HCT116 (cell line): ENCODE measurements around the gene ANO2. TPM values are rescaled to one million over a fixed set of nuclear protein-coding genes. Genes with fewer than 3 reads are reported as not detected.

Experiments
- ATAC-seq: fragments of 200-7000 bp; cut with Tn5 transposase; 2 replicates; pipeline ENCODE4 v1.9.1; 2020; ENCODE audit warnings: mild to moderate bottlenecking, moderate library complexity
- BruUV-seq: library from RNA; stranded (reverse); fragments of 400-500 nt; replicated peaks from 2 replicates; lab custom pipeline; 2021; lab: Mats Ljungman, UMichigan
- CTCF ChIA-PET: fragments of 300-600 bp; sonication (Branson Sonifier 250); formaldehyde crosslinking; loops from one replicate; lab custom pipeline; 2021; ENCODE audit warnings: antibody characterized with exemption; lab: Charles Lee
- POLR2A ChIA-PET: fragments of 300-600, 350-600 bp; sonication (Branson Sonifier 250); formaldehyde crosslinking; loops from one replicate; lab custom pipeline; 2021; ENCODE audit warnings: antibody characterized with exemption; lab: Charles Lee
- RAD21 ChIA-PET, 2 experiments: fragments of 300-600 bp; sonication (Branson Sonifier 250); formaldehyde crosslinking; loops; one replicate each; lab custom pipeline; 2023; ENCODE audit warnings: low total read pairs in 2 of 2; ENCODE audit not compliant: uncharacterized antibody in 2 of 2, unreplicated experiment in 2 of 2, low non-redundant PET in 1 of 2; lab: Charles Lee
- DNase-seq: peaks from one replicate; pipeline ENCODE4 v3.0.0-alpha.2; 2010; ENCODE audit warnings: low read depth, low spot score
- H2AFZ ChIP-seq: fragments of 200-600 bp; shearing (Covaris generic), sonication (generic); 2 replicates; pipeline ENCODE4 v1.6.1; 2017; ENCODE audit warnings: low read depth, mixed run types, mixed read lengths, antibody characterized with exemption, low read length; ENCODE audit not compliant: poor library complexity, severe bottlenecking
- H3K27ac ChIP-seq: 2 replicates; pipeline ENCODE4 v1.5.1; 2012; ENCODE audit warnings: low read depth, low read length
- H3K27me3 ChIP-seq: fragments of 200-600 bp; sonication (generic); 2 replicates; pipeline ENCODE4 v1.6.1; 2016; ENCODE audit warnings: mixed run types, low read length, mixed read lengths; ENCODE audit not compliant: insufficient read depth
- H3K36me3 ChIP-seq, 2 experiments: fragments of 200-500 bp in 1 of 2; fragments of 200-600 bp in 1 of 2; sonication (Bioruptor generic) in 1 of 2; sonication (generic) in 1 of 2; 2 replicates each; pipeline versions ENCODE4 v1.5.1 to v1.6.1; 2014 to 2016; ENCODE audit warnings: low read length in 2 of 2, inconsistent platforms in 1 of 2, mixed read lengths in 1 of 2, mixed run types in 1 of 2; ENCODE audit not compliant: insufficient read depth in 2 of 2, control insufficient read depth in 1 of 2
- H3K4me1 ChIP-seq, 2 experiments: fragments of 200-600 bp in 1 of 2; sonication (generic) in 1 of 2; 2 replicates each; pipeline versions ENCODE4 v1.5.1 to v1.6.1; 2012 to 2017; ENCODE audit warnings: low read length in 2 of 2, inconsistent platforms in 1 of 2, mild to moderate bottlenecking in 1 of 2, mixed read lengths in 1 of 2, mixed run types in 1 of 2, moderate library complexity in 1 of 2; ENCODE audit not compliant: insufficient read depth in 2 of 2, control insufficient read depth in 1 of 2
- H3K4me2 ChIP-seq: fragments of 200-600 bp; sonication (generic); 2 replicates; pipeline ENCODE4 v1.6.1; 2017; ENCODE audit warnings: mixed run types, low read length, mixed read lengths
- H3K4me3 ChIP-seq, 2 experiments: fragments of 200-600 bp in 1 of 2; sonication (generic) in 1 of 2; replicated peaks in 1 of 2; 2 replicates each; pipeline ENCODE4 v1.5.1; 2011 to 2016; ENCODE audit warnings: low read length in 2 of 2, control low read depth in 1 of 2, low read depth in 1 of 2, mild to moderate bottlenecking in 1 of 2, mixed read lengths in 1 of 2, mixed run types in 1 of 2
- H3K79me2 ChIP-seq: fragments of 200-600 bp; sonication (generic); 2 replicates; pipeline ENCODE4 v1.6.1; 2017; ENCODE audit warnings: mild to moderate bottlenecking, mixed run types, low read length, moderate library complexity, mixed read lengths; ENCODE audit not compliant: insufficient read depth
- H3K9ac ChIP-seq: fragments of 200-600 bp; sonication (generic); 2 replicates; pipeline ENCODE4 v1.6.1; 2016; ENCODE audit warnings: low read length, mixed read lengths
- H3K9me2 ChIP-seq: fragments of 200-600 bp; sonication (generic), shearing (Covaris generic); 2 replicates; pipeline ENCODE4 v1.6.1; 2017; ENCODE audit warnings: mixed run types, mild to moderate bottlenecking, moderate library complexity; ENCODE audit not compliant: insufficient read depth
- H3K9me3 ChIP-seq, 2 experiments: fragments of 200-500 bp in 1 of 2; fragments of 200-600 bp in 1 of 2; sonication (Bioruptor generic) in 1 of 2; sonication (generic) in 1 of 2; 2 replicates each; pipeline ENCODE4 v1.6.1; 2014 to 2017; ENCODE audit warnings: low read length in 2 of 2, mixed read lengths in 2 of 2, inconsistent platforms in 1 of 2, low read depth in 1 of 2, mild to moderate bottlenecking in 1 of 2, mixed run types in 1 of 2, moderate library complexity in 1 of 2; ENCODE audit not compliant: control insufficient read depth in 1 of 2, insufficient read depth in 1 of 2
- H4K20me1 ChIP-seq: fragments of 200-600 bp; sonication (generic), shearing (Covaris generic); 2 replicates; pipeline ENCODE4 v1.6.1; 2017; ENCODE audit warnings: mixed run types, mild to moderate bottlenecking, moderate library complexity; ENCODE audit not compliant: insufficient read depth
- EZH2 ChIP-seq: fragments of 200-600 bp; sonication (generic); IDR thresholded peaks from 2 replicates; pipeline ENCODE4 v1.6.1; 2017; ENCODE audit warnings: antibody characterized with exemption, mixed run types
- EZH2phosphoT487 ChIP-seq: fragments of 200-600 bp; IDR thresholded peaks from 2 replicates; pipeline ENCODE4 v1.6.1; 2018; ENCODE audit warnings: antibody characterized with exemption, borderline replicate concordance
- JUND ChIP-seq: IDR thresholded peaks from 2 replicates; pipeline ENCODE4 v1.6.1; 2012
- SRF ChIP-seq: IDR thresholded peaks from 2 replicates; pipeline ENCODE4 v1.6.1; 2012; ENCODE audit warnings: low read depth
- TCF7L2 ChIP-seq: IDR thresholded peaks from 2 replicates; pipeline ENCODE4 v1.7.0; 2011; ENCODE audit warnings: borderline replicate concordance, inconsistent platforms; ENCODE audit not compliant: insufficient read depth, insufficient read length; ENCODE audit errors: extremely low read depth
- YY1 ChIP-seq: IDR thresholded peaks from 2 replicates; pipeline ENCODE4 v1.6.1; 2011; ENCODE audit warnings: low read length, low read depth, moderate library complexity, mild to moderate bottlenecking; ENCODE audit not compliant: insufficient replicate concordance; ENCODE audit errors: extremely low read depth
- ZBTB33 ChIP-seq: IDR thresholded peaks from 2 replicates; pipeline ENCODE4 v1.6.1; 2011; ENCODE audit warnings: mild to moderate bottlenecking, low read length, moderate library complexity; ENCODE audit not compliant: insufficient replicate concordance; ENCODE audit errors: extremely low read depth
- ZFX ChIP-seq: fragments of 450-650 bp; IDR thresholded peaks from 2 replicates; pipeline ENCODE4 v1.6.1; 2017
- ZNF274 ChIP-seq: fragments of 200-500 bp; sonication (Bioruptor generic); IDR thresholded peaks from 2 replicates; pipeline ENCODE4 v1.6.1; 2014; ENCODE audit warnings: mild to moderate bottlenecking, low read depth, low read length, inconsistent platforms
- intact Hi-C: fragments of 100-400 bp; cut with micrococcal nuclease; formaldehyde crosslinking; loops from 2 replicates; pipeline ENCODE4 v1.10.0; 2022
- total RNA-seq: library from RNA; stranded (reverse); gene quantifications from one replicate; pipeline ENCODE4 v1.2.1, GENCODE V29; 2021; ENCODE audit not compliant: unreplicated experiment
- TF ChIP-seq, protein P1 (sequence below), 3 experiments: fragments of 200-600 bp in 1 of 3; sonication (generic) in 1 of 3; IDR thresholded peaks in 2 of 3; conservative IDR thresholded peaks in 1 of 3; 2 replicates each; pipeline ENCODE4 v1.5.1; 2012 to 2017; ENCODE audit warnings: low read depth in 2 of 3, low read length in 2 of 3, antibody characterized with exemption in 1 of 3, borderline replicate concordance in 1 of 3, control low read depth in 1 of 3, mild to moderate bottlenecking in 1 of 3, mixed read lengths in 1 of 3, mixed run types in 1 of 3, moderate library complexity in 1 of 3; ENCODE audit not compliant: insufficient read depth in 1 of 3
- TF ChIP-seq, protein P2 (sequence below): IDR thresholded peaks from 2 replicates; pipeline ENCODE4 v1.6.1; 2012; ENCODE audit warnings: low read depth
- TF ChIP-seq, protein P3 (sequence below): IDR thresholded peaks from 2 replicates; pipeline ENCODE4 v1.6.1; 2012

Gene ANO2
- total RNA-seq, 1 experiment from 2014 or later: not detected

GRCh38 chr12:5803532-5803931, 141.5 kb downstream of the ANO2 start (continued):
- no peak for TF ChIP-seq YY1

GRCh38 chr12:5798242-5799015, 146.6 kb downstream of the ANO2 start:
- no TSS peak for BruUV-seq
- no peaks in the 10 kb centered on the region for H3K4me1 ChIP-seq
- no peaks in the 10 kb centered on the region for H3K9me2 ChIP-seq
- H3K4me3 ChIP-seq: no peak overlapping the region
- no peak for ATAC-seq
- RAD21 ChIA-PET: no interaction called here
- intact Hi-C loops: loop anchor here (5.0 kb wide), 1 partner anchor 776 kb away; no protein-coding TSS in a partner anchor
- POLR2A ChIA-PET: no interaction called here
- H3K79me2 ChIP-seq: no peaks in the 10 kb centered on the region
- H4K20me1 ChIP-seq: no peaks in the 10 kb centered on the region
- no peak overlapping the region for H2AFZ ChIP-seq
- peaks cover 7% of the 10 kb centered on the region for H3K27me3 ChIP-seq
- no peaks in the 10 kb centered on the region for H3K36me3 ChIP-seq
- no peak overlapping the region for H3K27ac ChIP-seq
- no peak overlapping the region for H3K9ac ChIP-seq
- H3K4me2 ChIP-seq: no peak overlapping the region
- TF ChIP-seq ZFX (no peak), EZH2 (no peak), SRF (no peak), YY1 (no peak), ZBTB33 (no peak), JUND (no peak), EZH2phosphoT487 (no peak), ZNF274 (no peak), TCF7L2 (no peak)
- TF ChIP-seq, protein P1, sequence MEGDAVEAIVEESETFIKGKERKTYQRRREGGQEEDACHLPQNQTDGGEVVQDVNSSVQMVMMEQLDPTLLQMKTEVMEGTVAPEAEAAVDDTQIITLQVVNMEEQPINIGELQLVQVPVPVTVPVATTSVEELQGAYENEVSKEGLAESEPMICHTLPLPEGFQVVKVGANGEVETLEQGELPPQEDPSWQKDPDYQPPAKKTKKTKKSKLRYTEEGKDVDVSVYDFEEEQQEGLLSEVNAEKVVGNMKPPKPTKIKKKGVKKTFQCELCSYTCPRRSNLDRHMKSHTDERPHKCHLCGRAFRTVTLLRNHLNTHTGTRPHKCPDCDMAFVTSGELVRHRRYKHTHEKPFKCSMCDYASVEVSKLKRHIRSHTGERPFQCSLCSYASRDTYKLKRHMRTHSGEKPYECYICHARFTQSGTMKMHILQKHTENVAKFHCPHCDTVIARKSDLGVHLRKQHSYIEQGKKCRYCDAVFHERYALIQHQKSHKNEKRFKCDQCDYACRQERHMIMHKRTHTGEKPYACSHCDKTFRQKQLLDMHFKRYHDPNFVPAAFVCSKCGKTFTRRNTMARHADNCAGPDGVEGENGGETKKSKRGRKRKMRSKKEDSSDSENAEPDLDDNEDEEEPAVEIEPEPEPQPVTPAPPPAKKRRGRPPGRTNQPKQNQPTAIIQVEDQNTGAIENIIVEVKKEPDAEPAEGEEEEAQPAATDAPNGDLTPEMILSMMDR (IDR thresholded peaks at IDR 0.05 in 2 of 3, conservative IDR thresholded peaks at IDR 0.05 in 1 of 3; ENCODE audit: borderline replicate concordance in 1 of 3, insufficient read depth in 1 of 3, low read depth in 2 of 3, low read length in 2 of 3): no peak
- TF ChIP-seq, protein P2, sequence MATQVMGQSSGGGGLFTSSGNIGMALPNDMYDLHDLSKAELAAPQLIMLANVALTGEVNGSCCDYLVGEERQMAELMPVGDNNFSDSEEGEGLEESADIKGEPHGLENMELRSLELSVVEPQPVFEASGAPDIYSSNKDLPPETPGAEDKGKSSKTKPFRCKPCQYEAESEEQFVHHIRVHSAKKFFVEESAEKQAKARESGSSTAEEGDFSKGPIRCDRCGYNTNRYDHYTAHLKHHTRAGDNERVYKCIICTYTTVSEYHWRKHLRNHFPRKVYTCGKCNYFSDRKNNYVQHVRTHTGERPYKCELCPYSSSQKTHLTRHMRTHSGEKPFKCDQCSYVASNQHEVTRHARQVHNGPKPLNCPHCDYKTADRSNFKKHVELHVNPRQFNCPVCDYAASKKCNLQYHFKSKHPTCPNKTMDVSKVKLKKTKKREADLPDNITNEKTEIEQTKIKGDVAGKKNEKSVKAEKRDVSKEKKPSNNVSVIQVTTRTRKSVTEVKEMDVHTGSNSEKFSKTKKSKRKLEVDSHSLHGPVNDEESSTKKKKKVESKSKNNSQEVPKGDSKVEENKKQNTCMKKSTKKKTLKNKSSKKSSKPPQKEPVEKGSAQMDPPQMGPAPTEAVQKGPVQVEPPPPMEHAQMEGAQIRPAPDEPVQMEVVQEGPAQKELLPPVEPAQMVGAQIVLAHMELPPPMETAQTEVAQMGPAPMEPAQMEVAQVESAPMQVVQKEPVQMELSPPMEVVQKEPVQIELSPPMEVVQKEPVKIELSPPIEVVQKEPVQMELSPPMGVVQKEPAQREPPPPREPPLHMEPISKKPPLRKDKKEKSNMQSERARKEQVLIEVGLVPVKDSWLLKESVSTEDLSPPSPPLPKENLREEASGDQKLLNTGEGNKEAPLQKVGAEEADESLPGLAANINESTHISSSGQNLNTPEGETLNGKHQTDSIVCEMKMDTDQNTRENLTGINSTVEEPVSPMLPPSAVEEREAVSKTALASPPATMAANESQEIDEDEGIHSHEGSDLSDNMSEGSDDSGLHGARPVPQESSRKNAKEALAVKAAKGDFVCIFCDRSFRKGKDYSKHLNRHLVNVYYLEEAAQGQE: no peak
- TF ChIP-seq, protein P3, sequence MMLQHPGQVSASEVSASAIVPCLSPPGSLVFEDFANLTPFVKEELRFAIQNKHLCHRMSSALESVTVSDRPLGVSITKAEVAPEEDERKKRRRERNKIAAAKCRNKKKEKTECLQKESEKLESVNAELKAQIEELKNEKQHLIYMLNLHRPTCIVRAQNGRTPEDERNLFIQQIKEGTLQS: no peak
- no peak for DNase-seq
- CTCF ChIA-PET: no interaction called here
- no peaks in the 10 kb centered on the region for H3K9me3 ChIP-seq
